ENCODE results near the gene NFIX.

- TF ChIP-seq CTCF (conservative IDR thresholded peaks at IDR 0.05) (no peak), ZFX (IDR thresholded peaks at IDR 0.05) (no peak)
Measured at GRCh38 chr19:13013649-13014048, 18.4 kb downstream of the NFIX start.

Measured in C4-2B (cell line).